Measurements from ENCODE around the gene CSRNP3.

CSRNP3 gene

GRCh38 chr2:165594231-165594934, 124.9 kb downstream of the CSRNP3 start:
- DNase-seq (ENCODE audit: insufficient read length) = no peak
- FAIRE-seq = no peak
- TF ChIP-seq POLR2A (IDR thresholded peaks at IDR 0.05; ENCODE audit: low read depth, low read length) (no peak), TAF1 (IDR thresholded peaks at IDR 0.05; ENCODE audit: borderline replicate concordance, low read depth, low read length) (no peak), POLR2AphosphoS5 (IDR thresholded peaks at IDR 0.05; ENCODE audit: low read depth, low read length) (no peak)

GRCh38 chr2:165594935-165595255, 125.4 kb downstream of the CSRNP3 start:
- DNase-seq (ENCODE audit: insufficient read length) (no peak), FAIRE-seq (peak; percentile 68)
- TF ChIP-seq TAF1 (IDR thresholded peaks at IDR 0.05; ENCODE audit: borderline replicate concordance, low read depth, low read length) (no peak), POLR2A (IDR thresholded peaks at IDR 0.05; ENCODE audit: low read depth, low read length) (no peak), POLR2AphosphoS5 (IDR thresholded peaks at IDR 0.05; ENCODE audit: low read depth, low read length) (no peak)

GRCh38 chr2:165596788-165597187, 127.3 kb downstream of the CSRNP3 start:
- DNase-seq (ENCODE audit: insufficient read length) (no peak), FAIRE-seq (no peak)
- TF ChIP-seq TAF1 (IDR thresholded peaks at IDR 0.05; ENCODE audit: borderline replicate concordance, low read depth, low read length) = no peak
- no peak for TF ChIP-seq POLR2AphosphoS5 (IDR thresholded peaks at IDR 0.05; ENCODE audit: low read depth, low read length)
- no peak for TF ChIP-seq POLR2A (IDR thresholded peaks at IDR 0.05; ENCODE audit: low read depth, low read length)

GRCh38 chr2:165601065-165601830, 131.8 kb downstream of the CSRNP3 start:
- FAIRE-seq (no peak), DNase-seq (ENCODE audit: insufficient read length) (no peak)
- no peak for TF ChIP-seq POLR2AphosphoS5 (IDR thresholded peaks at IDR 0.05; ENCODE audit: low read depth, low read length)
- no peak for TF ChIP-seq POLR2A (IDR thresholded peaks at IDR 0.05; ENCODE audit: low read depth, low read length)
- TF ChIP-seq TAF1 (IDR thresholded peaks at IDR 0.05; ENCODE audit: borderline replicate concordance, low read depth, low read length) = no peak

GRCh38 chr2:165601928-165602521, 132.5 kb downstream of the CSRNP3 start:
- TF ChIP-seq POLR2A (IDR thresholded peaks at IDR 0.05; ENCODE audit: low read depth, low read length) = no peak
- TF ChIP-seq TAF1 (IDR thresholded peaks at IDR 0.05; ENCODE audit: borderline replicate concordance, low read depth, low read length) = no peak
- no peak for TF ChIP-seq POLR2AphosphoS5 (IDR thresholded peaks at IDR 0.05; ENCODE audit: low read depth, low read length)
- FAIRE-seq (no peak), DNase-seq (ENCODE audit: insufficient read length) (no peak)

GRCh38 chr2:165609672-165610071, 140.2 kb downstream of the CSRNP3 start:
- FAIRE-seq (no peak), DNase-seq (ENCODE audit: insufficient read length) (no peak)
- no peak for TF ChIP-seq POLR2AphosphoS5 (IDR thresholded peaks at IDR 0.05; ENCODE audit: low read depth, low read length)

GRCh38 chr2:165610591-165611029, 141.1 kb downstream of the CSRNP3 start:
- DNase-seq (ENCODE audit: insufficient read length) (no peak), FAIRE-seq (no peak)
- no peak for TF ChIP-seq TAF1 (IDR thresholded peaks at IDR 0.05; ENCODE audit: borderline replicate concordance, low read depth, low read length)
- TF ChIP-seq POLR2A (IDR thresholded peaks at IDR 0.05; ENCODE audit: low read depth, low read length) = no peak

GRCh38 chr2:165617741-165618481, 148.4 kb downstream of the CSRNP3 start:
- TF ChIP-seq POLR2A (IDR thresholded peaks at IDR 0.05; ENCODE audit: low read depth, low read length) = no peak
- no peak for TF ChIP-seq POLR2AphosphoS5 (IDR thresholded peaks at IDR 0.05; ENCODE audit: low read depth, low read length)
- TF ChIP-seq TAF1 (IDR thresholded peaks at IDR 0.05; ENCODE audit: borderline replicate concordance, low read depth, low read length) = no peak
- FAIRE-seq = no peak
- DNase-seq (ENCODE audit: insufficient read length) = no peak

- FAIRE-seq = no peak
Measured at GRCh38 chr2:165618806-165619205, 149.3 kb downstream of the CSRNP3 start.

GRCh38 chr2:165621086-165621560, 151.6 kb downstream of the CSRNP3 start:
- FAIRE-seq (no peak), DNase-seq (ENCODE audit: insufficient read length) (no peak)
- TF ChIP-seq POLR2A (IDR thresholded peaks at IDR 0.05; ENCODE audit: low read depth, low read length) = no peak
- no peak for TF ChIP-seq TAF1 (IDR thresholded peaks at IDR 0.05; ENCODE audit: borderline replicate concordance, low read depth, low read length)
- TF ChIP-seq POLR2AphosphoS5 (IDR thresholded peaks at IDR 0.05; ENCODE audit: low read depth, low read length) = no peak

More at GRCh38 chr2:165618806-165619205, 149.3 kb downstream of the CSRNP3 start:
- no peak for TF ChIP-seq POLR2AphosphoS5 (IDR thresholded peaks at IDR 0.05; ENCODE audit: low read depth, low read length)
- TF ChIP-seq POLR2A (IDR thresholded peaks at IDR 0.05; ENCODE audit: low read depth, low read length) = no peak
- TF ChIP-seq TAF1 (IDR thresholded peaks at IDR 0.05; ENCODE audit: borderline replicate concordance, low read depth, low read length) = no peak
- DNase-seq (ENCODE audit: insufficient read length) = no peak

- FAIRE-seq = no peak
- no peak for TF ChIP-seq POLR2AphosphoS5 (IDR thresholded peaks at IDR 0.05; ENCODE audit: low read depth, low read length)
- no peak for TF ChIP-seq TAF1 (IDR thresholded peaks at IDR 0.05; ENCODE audit: borderline replicate concordance, low read depth, low read length)
- TF ChIP-seq POLR2A (IDR thresholded peaks at IDR 0.05; ENCODE audit: low read depth, low read length) = no peak
- DNase-seq (ENCODE audit: insufficient read length) = no peak
Measured at GRCh38 chr2:165623161-165623560, 153.7 kb downstream of the CSRNP3 start.
